ENCODE measurements around the gene DAG1.

DNA sequence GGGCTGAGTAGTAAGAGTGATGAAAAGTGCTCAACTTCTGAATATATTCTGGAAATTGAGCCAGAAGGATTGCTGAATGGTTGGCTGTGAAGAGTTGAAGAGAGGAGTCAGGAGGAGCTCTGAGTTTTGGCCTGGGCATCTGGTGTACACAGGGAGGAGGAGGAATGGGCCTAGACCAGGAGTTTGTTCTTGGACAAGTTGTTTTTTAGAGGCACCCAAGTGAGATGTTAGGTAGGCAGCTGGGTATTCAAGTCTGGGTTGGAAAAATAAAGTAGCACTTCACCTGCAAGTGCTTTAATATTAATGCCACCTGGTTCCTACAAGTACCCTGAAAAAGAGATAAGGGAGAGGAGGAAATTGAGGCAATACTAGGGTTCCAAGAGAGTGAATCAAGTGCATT, 98.9 kb downstream of the DAG1 start:
- TF ChIP-seq, protein P1, sequence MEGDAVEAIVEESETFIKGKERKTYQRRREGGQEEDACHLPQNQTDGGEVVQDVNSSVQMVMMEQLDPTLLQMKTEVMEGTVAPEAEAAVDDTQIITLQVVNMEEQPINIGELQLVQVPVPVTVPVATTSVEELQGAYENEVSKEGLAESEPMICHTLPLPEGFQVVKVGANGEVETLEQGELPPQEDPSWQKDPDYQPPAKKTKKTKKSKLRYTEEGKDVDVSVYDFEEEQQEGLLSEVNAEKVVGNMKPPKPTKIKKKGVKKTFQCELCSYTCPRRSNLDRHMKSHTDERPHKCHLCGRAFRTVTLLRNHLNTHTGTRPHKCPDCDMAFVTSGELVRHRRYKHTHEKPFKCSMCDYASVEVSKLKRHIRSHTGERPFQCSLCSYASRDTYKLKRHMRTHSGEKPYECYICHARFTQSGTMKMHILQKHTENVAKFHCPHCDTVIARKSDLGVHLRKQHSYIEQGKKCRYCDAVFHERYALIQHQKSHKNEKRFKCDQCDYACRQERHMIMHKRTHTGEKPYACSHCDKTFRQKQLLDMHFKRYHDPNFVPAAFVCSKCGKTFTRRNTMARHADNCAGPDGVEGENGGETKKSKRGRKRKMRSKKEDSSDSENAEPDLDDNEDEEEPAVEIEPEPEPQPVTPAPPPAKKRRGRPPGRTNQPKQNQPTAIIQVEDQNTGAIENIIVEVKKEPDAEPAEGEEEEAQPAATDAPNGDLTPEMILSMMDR (conservative IDR thresholded peaks at IDR 0.05; ENCODE audit: low read length), result no peak
- TF ChIP-seq EZH2phosphoT487 (IDR thresholded peaks at IDR 0.05; ENCODE audit: borderline replicate concordance, low read depth, low read length), result no peak

Data from OCI-LY7 (cell line).